MM.1S (cell line): Measurements from ENCODE around the gene RPL11.

ENCODE experiments used
- DNase-seq: peaks from one replicate; pipeline ENCODE4 v3.0.0-alpha.2; 2015
- H2AFZ ChIP-seq: fragments of 300-600 bp; sonication (generic); 2 replicates; pipeline ENCODE4 v1.6.0; 2016; ENCODE audit warnings: antibody characterized with exemption, low read length
- H3F3A ChIP-seq: fragments of 300-600 bp; sonication (generic); 2 replicates; pipeline ENCODE4 v1.6.1; 2016; ENCODE audit warnings: mild to moderate bottlenecking, antibody characterized with exemption, low read length, moderate library complexity, mixed read lengths; ENCODE audit not compliant: insufficient read depth
- H3K27ac ChIP-seq: fragments of 300-600 bp; sonication (generic); 2 replicates; pipeline ENCODE4 v1.5.1; 2016; ENCODE audit warnings: mild to moderate bottlenecking, low read length
- H3K27me3 ChIP-seq: fragments of 300-600 bp; sonication (generic); replicated peaks from 2 replicates; pipeline ENCODE4 v1.6.0; 2016; ENCODE audit warnings: low read length; ENCODE audit not compliant: insufficient read depth
- H3K36me3 ChIP-seq: fragments of 300-600 bp; sonication (generic); replicated peaks from 2 replicates; pipeline ENCODE4 v1.6.1; 2016; ENCODE audit warnings: mild to moderate bottlenecking, low read length, mixed read lengths; ENCODE audit not compliant: insufficient read depth
- H3K4me1 ChIP-seq: fragments of 300-600 bp; sonication (generic); 2 replicates; pipeline ENCODE4 v1.6.1; 2016; ENCODE audit warnings: low read length, mixed read lengths
- H3K4me2 ChIP-seq: fragments of 300-600 bp; sonication (generic); 2 replicates; pipeline ENCODE4 v1.6.0; 2016; ENCODE audit warnings: low read depth, low read length
- H3K4me3 ChIP-seq: fragments of 300-600 bp; sonication (generic); 2 replicates; pipeline ENCODE4 v1.5.1; 2016; ENCODE audit warnings: low read length, mixed read lengths
- H3K79me2 ChIP-seq: fragments of 300-600 bp; sonication (generic); 2 replicates; pipeline ENCODE4 v1.6.1; 2016; ENCODE audit warnings: mixed run types, low read length, mixed read lengths
- H3K9ac ChIP-seq: fragments of 300-600 bp; sonication (generic); 2 replicates; pipeline ENCODE4 v1.6.1; 2016; ENCODE audit warnings: low read length, mixed read lengths
- H3K9me2 ChIP-seq: fragments of 300-600 bp; sonication (generic); replicated peaks from 2 replicates; pipeline ENCODE4 v1.6.1; 2016; ENCODE audit warnings: mild to moderate bottlenecking, low read length, mixed read lengths; ENCODE audit not compliant: insufficient read depth
- H3K9me3 ChIP-seq: fragments of 300-600 bp; sonication (generic); replicated peaks from 2 replicates; pipeline ENCODE4 v1.6.1; 2016; ENCODE audit warnings: mild to moderate bottlenecking, low read length, mixed read lengths; ENCODE audit not compliant: insufficient read depth
- H4K20me1 ChIP-seq: fragments of 300-600 bp; sonication (generic); 2 replicates; pipeline ENCODE4 v1.6.1; 2016; ENCODE audit warnings: mild to moderate bottlenecking, low read length, moderate library complexity, mixed read lengths; ENCODE audit not compliant: insufficient read depth
- EZH2 ChIP-seq: fragments of 300-600 bp; sonication (generic); optimal IDR thresholded peaks from 2 replicates; pipeline ENCODE3; 2017; ENCODE audit warnings: low read depth, mild to moderate bottlenecking, antibody characterized with exemption, low read length, mixed read lengths
- EZH2phosphoT487 ChIP-seq: fragments of 300-600 bp; sonication (generic); IDR thresholded peaks from 2 replicates; pipeline ENCODE4 v1.6.1; 2018; ENCODE audit warnings: antibody characterized with exemption, low read length
- TF ChIP-seq, protein P1 (sequence below): fragments of 300-600 bp; sonication (generic); IDR thresholded peaks from 2 replicates; pipeline ENCODE4 v1.5.1; 2016; ENCODE audit warnings: antibody characterized with exemption, low read length, mixed read lengths

Gene RPL11

DNA sequence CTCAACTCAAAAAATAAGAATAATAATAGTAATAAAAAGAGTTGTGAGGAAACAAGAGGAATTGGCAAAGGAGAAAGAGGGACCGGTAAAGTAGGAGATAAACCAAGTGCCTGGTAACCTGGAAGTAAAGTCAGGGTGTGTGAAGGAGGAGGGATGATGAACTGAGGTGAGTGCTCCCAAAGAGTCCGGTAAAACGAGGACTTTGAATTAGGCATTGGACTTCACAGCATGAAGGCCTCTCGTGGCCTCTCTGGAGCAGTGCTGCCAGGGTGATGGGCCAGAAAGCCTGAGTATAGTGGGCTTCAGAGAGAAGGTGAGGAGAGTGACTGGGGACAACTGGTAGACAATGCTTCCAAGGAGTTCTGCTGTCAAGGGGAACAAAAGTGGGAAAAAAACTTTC lies 17.6 kb downstream of the RPL11 start:
- no peaks in the 10 kb centered on the region for H4K20me1 ChIP-seq
- H3K79me2 ChIP-seq, result no peaks in the 10 kb centered on the region

DNA sequence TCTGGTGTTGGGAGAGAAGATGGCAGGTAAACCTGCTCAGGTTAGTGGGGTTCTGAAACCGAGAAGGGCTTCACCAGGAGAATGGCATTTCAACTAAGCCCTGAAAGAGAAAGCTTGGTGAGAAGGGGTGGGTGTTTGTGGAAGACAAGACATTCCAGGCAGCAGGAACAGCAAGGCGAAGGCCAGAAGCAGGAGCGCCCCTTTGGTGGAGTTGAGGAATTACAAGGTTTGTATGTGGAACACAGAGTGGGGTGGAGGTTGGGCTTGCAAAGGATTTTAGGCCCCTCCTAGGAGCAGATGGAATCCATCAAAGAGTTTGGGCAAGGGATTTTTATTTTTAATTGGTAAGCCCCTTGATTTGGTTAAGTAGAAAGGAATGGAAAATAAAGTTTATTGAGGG lies 26.9 kb downstream of the RPL11 start:
- no peaks in the 10 kb centered on the region; the same call in 1 of the 2 replicates for H3K79me2 ChIP-seq
- DNase-seq, result no peak
- H3K36me3 ChIP-seq, result no peaks in the 10 kb centered on the region
- no peak overlapping the region for H2AFZ ChIP-seq
- no peaks in the 10 kb centered on the region for H3K9me3 ChIP-seq
- H3K4me3 ChIP-seq, result no peak overlapping the region
- H3K9ac ChIP-seq, result no peak overlapping the region
- TF ChIP-seq EZH2phosphoT487, result no peak
- TF ChIP-seq, protein P1, sequence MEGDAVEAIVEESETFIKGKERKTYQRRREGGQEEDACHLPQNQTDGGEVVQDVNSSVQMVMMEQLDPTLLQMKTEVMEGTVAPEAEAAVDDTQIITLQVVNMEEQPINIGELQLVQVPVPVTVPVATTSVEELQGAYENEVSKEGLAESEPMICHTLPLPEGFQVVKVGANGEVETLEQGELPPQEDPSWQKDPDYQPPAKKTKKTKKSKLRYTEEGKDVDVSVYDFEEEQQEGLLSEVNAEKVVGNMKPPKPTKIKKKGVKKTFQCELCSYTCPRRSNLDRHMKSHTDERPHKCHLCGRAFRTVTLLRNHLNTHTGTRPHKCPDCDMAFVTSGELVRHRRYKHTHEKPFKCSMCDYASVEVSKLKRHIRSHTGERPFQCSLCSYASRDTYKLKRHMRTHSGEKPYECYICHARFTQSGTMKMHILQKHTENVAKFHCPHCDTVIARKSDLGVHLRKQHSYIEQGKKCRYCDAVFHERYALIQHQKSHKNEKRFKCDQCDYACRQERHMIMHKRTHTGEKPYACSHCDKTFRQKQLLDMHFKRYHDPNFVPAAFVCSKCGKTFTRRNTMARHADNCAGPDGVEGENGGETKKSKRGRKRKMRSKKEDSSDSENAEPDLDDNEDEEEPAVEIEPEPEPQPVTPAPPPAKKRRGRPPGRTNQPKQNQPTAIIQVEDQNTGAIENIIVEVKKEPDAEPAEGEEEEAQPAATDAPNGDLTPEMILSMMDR, result peak; percentile 63
- TF ChIP-seq EZH2, result no peak
- H4K20me1 ChIP-seq, result no peaks in the 10 kb centered on the region
- no peaks in the 10 kb centered on the region for H3K9me2 ChIP-seq
- H3K4me2 ChIP-seq, result no peak overlapping the region
- no peaks in the 10 kb centered on the region for H3F3A ChIP-seq
- no peaks in the 10 kb centered on the region for H3K4me1 ChIP-seq
- no peak overlapping the region for H3K27ac ChIP-seq
- no peaks in the 10 kb centered on the region for H3K27me3 ChIP-seq

More for the DNA sequence above, 17.6 kb downstream of the RPL11 start:
- Histone ChIP-seq H3K36me3 (no peaks in the 10 kb centered on the region; the same call in 1 of the 2 replicates), H3F3A (no peaks in the 10 kb centered on the region; the same call in 1 of the 2 replicates), H3K4me1 (no peaks in the 10 kb centered on the region), H2AFZ (no peak overlapping the region), H3K9ac (no peak overlapping the region), H3K9me3 (no peaks in the 10 kb centered on the region), H3K4me3 (no peak overlapping the region), H3K4me2 (no peak overlapping the region), H3K9me2 (no peaks in the 10 kb centered on the region), H3K27ac (no peak overlapping the region), H3K27me3 (no peaks in the 10 kb centered on the region)
- DNase-seq, result no peak
- no peak for TF ChIP-seq EZH2phosphoT487
- TF ChIP-seq, protein P1, result no peak
- no peak for TF ChIP-seq EZH2

DNA sequence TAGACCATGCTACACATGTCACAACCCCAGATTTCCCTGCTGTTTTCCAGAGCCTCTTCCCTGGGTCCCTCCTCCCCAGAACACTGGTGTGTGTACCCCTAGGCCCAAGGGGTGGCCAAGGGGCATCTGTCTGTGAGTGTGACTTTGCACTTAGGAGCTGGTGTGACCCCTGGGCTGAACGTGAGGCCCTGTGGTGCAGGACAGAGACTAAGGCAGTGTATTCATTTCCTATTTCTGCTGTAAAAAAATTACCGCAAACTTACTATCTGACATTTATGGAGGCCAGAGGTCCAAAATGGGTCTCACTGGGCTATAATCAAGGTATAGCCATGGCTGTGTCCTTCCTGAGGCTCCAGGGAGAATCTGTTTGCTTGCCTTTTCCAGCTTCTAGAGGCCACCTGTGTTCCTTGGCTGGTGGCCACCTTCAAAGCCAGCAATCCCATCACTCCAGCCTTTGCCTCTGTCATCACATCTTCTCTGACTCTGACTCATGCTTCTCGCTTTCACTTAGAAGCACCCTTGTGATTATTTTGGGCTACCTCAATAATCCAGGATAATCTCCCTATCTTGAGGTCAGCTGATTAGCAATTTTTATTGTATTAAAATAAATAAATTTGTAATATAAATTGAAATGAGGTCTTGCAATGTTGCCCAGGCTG lies 27.7 kb downstream of the RPL11 start:
- no peaks in the 10 kb centered on the region for H3K9me3 ChIP-seq
- no peak overlapping the region for H3K4me3 ChIP-seq
- H3K4me2 ChIP-seq, result no peak overlapping the region
- no peaks in the 10 kb centered on the region for H4K20me1 ChIP-seq
- no peak overlapping the region for H3K27ac ChIP-seq
- no peaks in the 10 kb centered on the region for H3F3A ChIP-seq
- H3K4me1 ChIP-seq, result no peaks in the 10 kb centered on the region
- no peak overlapping the region for H3K9ac ChIP-seq
- H3K9me2 ChIP-seq, result no peaks in the 10 kb centered on the region
- H3K36me3 ChIP-seq, result no peaks in the 10 kb centered on the region
- no peak for DNase-seq
- TF ChIP-seq, protein P1, result no peak
- TF ChIP-seq EZH2, result no peak
- TF ChIP-seq EZH2phosphoT487, result no peak
- no peak overlapping the region for H2AFZ ChIP-seq
- H3K79me2 ChIP-seq, result no peaks in the 10 kb centered on the region; the same call in 1 of the 2 replicates
- H3K27me3 ChIP-seq, result no peaks in the 10 kb centered on the region
